ENCODE results near the gene GPC1. TPM values are rescaled to one million over a fixed set of nuclear protein-coding genes. Genes with fewer than 3 reads are reported as not detected.
A peak's percentile ranks its signal among the peaks of the same experiment; 100 is the strongest.
"Not testable (repeated sequence)": the region's sequence is repeated elsewhere in the genome, so short reads cannot be mapped to it uniquely, and the experiment has no call there.

GPC1 gene, protein sequence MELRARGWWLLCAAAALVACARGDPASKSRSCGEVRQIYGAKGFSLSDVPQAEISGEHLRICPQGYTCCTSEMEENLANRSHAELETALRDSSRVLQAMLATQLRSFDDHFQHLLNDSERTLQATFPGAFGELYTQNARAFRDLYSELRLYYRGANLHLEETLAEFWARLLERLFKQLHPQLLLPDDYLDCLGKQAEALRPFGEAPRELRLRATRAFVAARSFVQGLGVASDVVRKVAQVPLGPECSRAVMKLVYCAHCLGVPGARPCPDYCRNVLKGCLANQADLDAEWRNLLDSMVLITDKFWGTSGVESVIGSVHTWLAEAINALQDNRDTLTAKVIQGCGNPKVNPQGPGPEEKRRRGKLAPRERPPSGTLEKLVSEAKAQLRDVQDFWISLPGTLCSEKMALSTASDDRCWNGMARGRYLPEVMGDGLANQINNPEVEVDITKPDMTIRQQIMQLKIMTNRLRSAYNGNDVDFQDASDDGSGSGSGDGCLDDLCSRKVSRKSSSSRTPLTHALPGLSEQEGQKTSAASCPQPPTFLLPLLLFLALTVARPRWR
- total RNA-seq (10 to 100 TPM; 23.2 to 62.5 TPM), polyA plus RNA-seq (10 to 100 TPM; 24.6 to 28.5 TPM)
- long read RNA-seq, donor 1, transcript GPC1-201 (9 exons, 3,713 nt): major isoform, 15 of 21 reads
- long read RNA-seq, donor 1, partial matches to known transcripts: 0 of 21 reads
- long read RNA-seq, donor 1, other reads (novel, unspliced or antisense): 6 of 21 reads
- long read RNA-seq, donor 2: 0 reads
- long read RNA-seq, donor 3, partial matches to known transcripts: 0 of 4 reads
- long read RNA-seq, donor 3, other reads (novel, unspliced or antisense): 0 of 4 reads
- long read RNA-seq, donor 4, partial matches to known transcripts: 10 of 13 reads
- long read RNA-seq, donor 4, other reads (novel, unspliced or antisense): 0 of 13 reads
- long read RNA-seq, donor 5, transcript GPC1-201 (9 exons, 3,713 nt): major isoform, 12 of 12 reads
- long read RNA-seq, donor 5, partial matches to known transcripts: 0 of 12 reads
- long read RNA-seq, donor 5, other reads (novel, unspliced or antisense): 0 of 12 reads

DNA sequence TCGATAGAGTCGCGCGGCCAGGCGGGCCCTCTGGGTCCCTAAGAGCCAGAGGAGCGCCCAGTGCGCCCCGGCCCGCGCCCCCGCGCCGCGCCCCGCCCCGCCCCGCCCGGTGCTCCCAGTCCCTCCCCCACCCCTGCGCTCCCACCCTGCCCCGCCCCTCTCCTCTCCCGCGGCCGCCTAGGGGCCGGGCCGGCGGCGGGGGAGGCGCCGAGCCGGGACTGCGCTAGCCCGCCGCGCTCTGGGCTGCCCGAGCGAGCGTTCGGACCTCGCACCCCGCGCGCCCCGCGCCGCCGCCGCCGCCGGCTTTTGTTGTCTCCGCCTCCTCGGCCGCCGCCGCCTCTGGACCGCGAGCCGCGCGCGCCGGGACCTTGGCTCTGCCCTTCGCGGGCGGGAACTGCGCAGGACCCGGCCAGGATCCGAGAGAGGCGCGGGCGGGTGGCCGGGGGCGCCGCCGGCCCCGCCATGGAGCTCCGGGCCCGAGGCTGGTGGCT, at the start of gene GPC1:
TSS of gene GPC1 (plus strand) at position 207 of the 491 bp plus-strand sequence. CDS start at position 463, 256 bp downstream.
- Histone ChIP-seq H3K4me1 (ENCODE audit: control insufficient read depth in 5 of 5, insufficient read depth in 5 of 5, low read length in 5 of 5) (peaks cover 0 to 25% (median 0%) of the 10 kb centered on the region in 5 donors), H3K36me3 (ENCODE audit: control insufficient read depth in 4 of 4, insufficient read depth in 4 of 4, low read length in 4 of 4) (no peaks in the 10 kb centered on the region), H3K9ac (ENCODE audit: insufficient read depth in 1 of 2, low read length in 2 of 2) (no peak within 1 kb of the TSS), H3K9me3 (ENCODE audit: control insufficient read depth in 4 of 4, insufficient read depth in 3 of 4, low read length in 3 of 4) (no peaks in the 10 kb centered on the region), H3K27me3 (ENCODE audit: control insufficient read depth in 3 of 3, insufficient read depth in 3 of 3, low read length in 2 of 3) (no peaks in the 10 kb centered on the region), H3K27ac (ENCODE audit: low read depth in 1 of 2, low read length in 1 of 2) (peak within 1 kb of the TSS; percentile 63 to 91), H3K4me3 (peak within 1 kb of the TSS; percentile 34)
- DNase-seq: peak; percentile 82 to 90 (median 86)
- no peak for TF ChIP-seq CTCF (IDR thresholded peaks at IDR 0.05; ENCODE audit: control extremely low read depth, extremely low read depth)
- ATAC-seq (ENCODE audit: insufficient read depth, low FRiP score): peak; percentile 53
- WGBS, 2 donors: 1% methylated on average over 31 to 73 of the region's 77 CpGs

- H3K27ac ChIP-seq (ENCODE audit: low read depth in 1 of 2, low read length in 1 of 2): no peak overlapping the region
- no peaks in the 10 kb centered on the region for H3K36me3 ChIP-seq (ENCODE audit: control insufficient read depth in 4 of 4, insufficient read depth in 4 of 4, low read length in 4 of 4)
- H3K9ac ChIP-seq (ENCODE audit: insufficient read depth in 1 of 2, low read length in 2 of 2): no peak overlapping the region
- WGBS, 2 donors: 92 to 95% methylated on average over 12 of the region's 12 CpGs
- H3K4me3 ChIP-seq: no peak overlapping the region
- peaks cover 0 to 4% (median 0%) of the 10 kb centered on the region in 5 donors for H3K4me1 ChIP-seq (ENCODE audit: control insufficient read depth in 5 of 5, insufficient read depth in 5 of 5, low read length in 5 of 5)
- DNase-seq (no peak), ATAC-seq (ENCODE audit: insufficient read depth, low FRiP score) (no peak)
- H3K9me3 ChIP-seq (ENCODE audit: control insufficient read depth in 4 of 4, insufficient read depth in 3 of 4, low read length in 3 of 4): no peaks in the 10 kb centered on the region
- no peaks in the 10 kb centered on the region for H3K27me3 ChIP-seq (ENCODE audit: control insufficient read depth in 3 of 3, insufficient read depth in 3 of 3, low read length in 2 of 3)
- no peak for TF ChIP-seq CTCF (IDR thresholded peaks at IDR 0.05; ENCODE audit: control extremely low read depth, extremely low read depth)
Measured at GRCh38 chr2:240386326-240386725, 49.1 kb upstream of the GPC1 start.

GRCh38 chr2:240386743-240387142, 48.7 kb upstream of the GPC1 start:
- WGBS, 2 donors: 88 to 90% methylated on average over 4 of the region's 4 CpGs
- H3K36me3 ChIP-seq (ENCODE audit: control insufficient read depth in 4 of 4, insufficient read depth in 4 of 4, low read length in 4 of 4); H3K27me3 ChIP-seq (ENCODE audit: control insufficient read depth in 3 of 3, insufficient read depth in 3 of 3, low read length in 2 of 3); H3K9me3 ChIP-seq (ENCODE audit: control insufficient read depth in 4 of 4, insufficient read depth in 3 of 4, low read length in 3 of 4); H3K4me1 ChIP-seq (ENCODE audit: control insufficient read depth in 5 of 5, insufficient read depth in 5 of 5, low read length in 5 of 5); H3K27ac ChIP-seq (ENCODE audit: low read depth in 1 of 2, low read length in 1 of 2); ATAC-seq (ENCODE audit: insufficient read depth, low FRiP score); H3K4me3 ChIP-seq; DNase-seq; H3K9ac ChIP-seq (ENCODE audit: insufficient read depth in 1 of 2, low read length in 2 of 2): not testable (repeated sequence)

All from lung (tissue), 16 donors.